GM21515 (cell line): ENCODE data around the gene FNIP2.
"Not testable (repeated sequence)": the region's sequence is repeated elsewhere in the genome, so short reads cannot be mapped to it uniquely, and the experiment has no call there.

ENCODE experiments used
- ATAC-seq: cut with Tn5 transposase; IDR thresholded peaks from one replicate; pipeline ENCODE4 v1.9.1; 2021; ENCODE audit not compliant: unreplicated experiment

Gene FNIP2

GRCh38 chr4:158865520-158866177 lies 96.8 kb downstream of the FNIP2 start:
- ATAC-seq, result no peak

- no peak for ATAC-seq
Observed at GRCh38 chr4:158869001-158869400, 100.2 kb downstream of the FNIP2 start.

GRCh38 chr4:158869761-158870160 lies 100.9 kb downstream of the FNIP2 start:
- ATAC-seq, result no peak

GRCh38 chr4:158870282-158870625 lies 101.4 kb downstream of the FNIP2 start:
- ATAC-seq, result no peak

DNA sequence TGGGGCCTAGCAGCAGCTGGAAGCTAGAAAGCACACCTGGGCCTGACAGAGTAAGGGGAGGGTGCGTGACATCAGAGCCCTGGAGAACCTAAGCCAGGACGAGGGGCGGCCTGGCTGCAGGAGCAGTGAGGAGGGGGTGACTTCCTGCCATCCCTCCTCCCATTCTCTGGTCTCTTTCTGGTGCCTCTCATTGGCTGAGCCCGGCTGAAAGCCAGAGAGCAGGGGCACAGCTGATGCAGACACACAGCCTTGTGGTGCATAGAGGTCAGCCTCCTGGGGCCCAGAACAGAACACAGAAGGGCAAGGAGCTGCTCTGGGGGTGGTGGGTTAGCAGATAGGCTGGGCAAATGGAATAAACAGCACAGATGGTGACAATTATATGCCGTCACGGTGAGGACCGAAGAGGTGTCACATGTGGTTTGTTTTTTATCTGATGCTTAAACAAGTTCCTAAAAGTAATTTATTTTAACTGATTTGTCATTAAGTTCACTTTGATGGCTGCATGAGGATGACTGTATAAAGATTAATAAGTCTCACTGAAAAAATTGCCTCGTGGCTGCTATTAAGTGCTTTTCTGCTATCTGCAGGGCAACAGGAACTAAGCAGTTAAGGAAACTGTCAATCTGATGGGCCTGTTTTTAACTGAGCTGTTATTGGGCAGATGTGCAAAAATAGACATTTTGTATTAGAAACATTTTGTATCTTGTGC lies 102.0 kb downstream of the FNIP2 start:
- no peak for ATAC-seq

DNA sequence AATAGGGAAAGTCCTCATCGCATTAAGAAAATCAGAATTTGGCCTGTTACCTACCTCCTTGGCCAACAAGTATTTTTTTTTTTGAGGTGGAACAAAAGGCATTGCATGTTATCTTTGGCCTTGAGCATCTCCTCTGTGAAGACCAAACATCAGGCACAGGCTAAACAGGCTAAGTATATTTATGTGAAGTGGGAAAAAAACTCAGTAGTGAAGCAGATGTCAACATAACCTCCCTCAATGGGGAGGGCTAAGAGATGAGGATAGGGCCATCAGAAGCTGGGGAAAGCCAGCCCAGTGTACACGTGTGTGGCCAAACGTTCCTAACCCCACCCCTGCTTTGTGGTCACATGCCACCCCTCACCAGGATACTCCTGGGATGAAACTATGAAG lies 102.5 kb downstream of the FNIP2 start:
- no peak for ATAC-seq

- ATAC-seq, result no peak
Observed at GRCh38 chr4:158873795-158874401, 105.1 kb downstream of the FNIP2 start.

- no peak for ATAC-seq
Observed at GRCh38 chr4:158875026-158875425, 106.2 kb downstream of the FNIP2 start.

- ATAC-seq, result no peak
Observed at GRCh38 chr4:158875455-158875854, 106.6 kb downstream of the FNIP2 start.

DNA sequence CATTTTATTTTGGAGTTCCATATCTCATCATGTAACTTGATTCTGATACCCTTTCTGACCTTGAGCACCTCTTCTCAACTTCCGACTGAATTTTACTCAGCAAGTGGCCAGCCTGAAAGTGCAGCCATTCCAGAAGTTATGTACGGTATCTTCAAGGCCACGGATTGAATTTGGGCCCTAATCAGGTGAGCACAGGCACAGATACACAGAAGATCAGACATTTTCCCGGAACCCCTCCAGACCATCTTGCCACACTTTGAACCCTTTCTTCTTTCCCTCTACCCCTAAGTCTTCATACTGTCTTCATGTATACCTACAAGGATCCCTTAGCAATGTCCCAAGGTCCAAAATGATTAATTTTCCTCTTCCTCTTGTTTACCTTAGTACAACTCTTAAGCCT lies 108.2 kb downstream of the FNIP2 start:
- no peak for ATAC-seq

- not testable (repeated sequence) for ATAC-seq
Observed at GRCh38 chr4:158882142-158882541, 113.3 kb downstream of the FNIP2 start.

GRCh38 chr4:158884280-158884679 lies 115.5 kb downstream of the FNIP2 start:
- no peak for ATAC-seq

DNA sequence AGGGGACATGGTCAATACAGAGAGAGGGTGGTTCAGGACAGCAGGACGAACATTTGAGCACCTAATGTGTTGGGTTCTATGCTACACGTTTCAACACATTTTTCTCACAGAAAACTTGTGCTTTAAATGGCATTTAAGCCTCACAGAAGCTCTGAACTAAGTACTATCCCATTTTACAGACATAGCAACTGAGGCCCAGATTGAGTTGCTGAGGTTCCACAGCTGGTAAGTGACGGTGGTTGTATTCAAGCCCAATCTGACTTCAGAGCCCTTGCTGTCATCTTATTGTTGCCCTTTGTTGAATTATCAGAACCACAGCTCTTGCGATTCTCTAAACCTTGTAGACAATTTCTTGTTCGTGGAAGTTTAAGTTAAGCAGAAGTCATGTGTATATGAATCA lies 116.7 kb downstream of the FNIP2 start:
- ATAC-seq, result no peak

GRCh38 chr4:158890294-158890693 lies 121.5 kb downstream of the FNIP2 start:
- no peak for ATAC-seq

DNA sequence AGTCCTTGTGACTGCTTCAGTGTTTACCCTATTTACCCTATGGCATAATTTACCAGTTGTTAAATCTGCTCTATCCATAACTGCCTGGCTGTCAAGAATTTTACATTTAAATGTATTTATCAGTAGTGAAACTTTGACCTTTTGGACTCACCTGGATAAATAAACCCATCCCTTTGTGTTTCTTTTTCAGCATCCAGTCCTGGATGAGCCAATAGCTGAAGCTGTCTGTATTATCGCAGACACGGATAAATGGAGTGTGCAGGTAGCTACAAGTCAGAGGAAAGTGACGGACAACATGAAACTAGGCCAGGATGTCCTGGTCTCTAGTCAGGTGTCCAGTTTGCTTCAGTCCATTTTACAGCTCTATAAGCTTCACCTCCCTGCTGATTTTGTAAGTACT lies 122.4 kb downstream of the FNIP2 start:
- no peak for ATAC-seq

GRCh38 chr4:158894826-158895225 lies 126.0 kb downstream of the FNIP2 start:
- ATAC-seq, result no peak

GRCh38 chr4:158895797-158896576 lies 127.2 kb downstream of the FNIP2 start:
- ATAC-seq, result no peak

DNA sequence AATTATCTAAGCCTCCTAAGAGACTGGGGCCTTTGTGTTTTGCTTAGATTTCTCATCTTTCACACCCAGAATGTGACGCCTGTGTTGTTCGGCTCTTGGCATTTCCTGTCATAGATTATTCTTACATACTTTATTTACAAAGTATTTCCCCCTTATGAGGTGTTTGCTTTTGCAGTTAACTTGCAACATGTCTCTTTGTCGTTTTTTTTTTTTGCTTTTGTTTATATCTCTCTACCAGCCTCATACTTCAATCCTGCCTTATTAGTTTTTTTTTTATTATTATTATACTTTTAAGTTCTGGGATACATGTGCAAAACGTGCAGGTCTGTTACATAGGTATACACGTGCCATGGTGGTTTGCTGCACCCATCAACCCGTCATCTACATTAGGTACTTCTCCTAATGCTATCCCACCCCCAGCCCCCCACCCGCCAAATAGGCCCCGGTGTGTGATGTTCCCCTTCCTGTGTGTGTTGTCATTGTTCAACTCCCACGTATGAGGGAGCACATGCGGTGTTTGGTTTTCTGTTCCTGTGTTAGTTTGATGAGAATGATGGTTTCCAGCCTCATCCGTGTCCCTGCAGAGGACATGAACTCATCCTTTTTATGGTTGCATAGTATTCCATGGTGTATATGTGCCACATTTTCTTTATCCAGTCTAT lies 127.9 kb downstream of the FNIP2 start:
- not testable (repeated sequence) for ATAC-seq

- not testable (repeated sequence) for ATAC-seq
Observed at GRCh38 chr4:158900408-158900807, 131.6 kb downstream of the FNIP2 start.

GRCh38 chr4:158902280-158903078 lies 133.7 kb downstream of the FNIP2 start:
- not testable (repeated sequence) for ATAC-seq
